ENCODE results near the gene CALN1.

Gene CALN1

DNA sequence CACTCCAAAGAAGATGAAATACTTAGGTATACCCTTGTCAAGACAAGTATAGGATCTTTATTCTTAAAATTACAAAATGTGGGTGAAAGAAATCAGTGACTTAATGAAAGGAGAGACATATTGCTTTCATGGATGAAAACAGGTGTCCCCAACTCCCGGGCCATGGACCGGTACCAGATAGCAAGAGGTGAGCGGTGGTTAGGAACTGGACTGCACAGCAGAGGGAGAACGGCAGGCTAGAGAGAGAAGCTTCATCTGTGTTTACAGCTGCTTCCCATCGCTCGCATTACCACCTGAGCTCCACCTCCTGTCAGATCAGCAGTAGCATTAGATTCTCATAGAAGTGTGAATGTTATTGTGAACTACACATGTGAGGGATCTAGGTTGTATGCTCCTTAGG lies 408.9 kb downstream of the CALN1 start:
- no peak for DNase-seq (ENCODE audit: low read depth)
- H3K4me3 ChIP-seq (ENCODE audit: low read depth, low read length) = no peak overlapping the region
- TF ChIP-seq, protein P1, sequence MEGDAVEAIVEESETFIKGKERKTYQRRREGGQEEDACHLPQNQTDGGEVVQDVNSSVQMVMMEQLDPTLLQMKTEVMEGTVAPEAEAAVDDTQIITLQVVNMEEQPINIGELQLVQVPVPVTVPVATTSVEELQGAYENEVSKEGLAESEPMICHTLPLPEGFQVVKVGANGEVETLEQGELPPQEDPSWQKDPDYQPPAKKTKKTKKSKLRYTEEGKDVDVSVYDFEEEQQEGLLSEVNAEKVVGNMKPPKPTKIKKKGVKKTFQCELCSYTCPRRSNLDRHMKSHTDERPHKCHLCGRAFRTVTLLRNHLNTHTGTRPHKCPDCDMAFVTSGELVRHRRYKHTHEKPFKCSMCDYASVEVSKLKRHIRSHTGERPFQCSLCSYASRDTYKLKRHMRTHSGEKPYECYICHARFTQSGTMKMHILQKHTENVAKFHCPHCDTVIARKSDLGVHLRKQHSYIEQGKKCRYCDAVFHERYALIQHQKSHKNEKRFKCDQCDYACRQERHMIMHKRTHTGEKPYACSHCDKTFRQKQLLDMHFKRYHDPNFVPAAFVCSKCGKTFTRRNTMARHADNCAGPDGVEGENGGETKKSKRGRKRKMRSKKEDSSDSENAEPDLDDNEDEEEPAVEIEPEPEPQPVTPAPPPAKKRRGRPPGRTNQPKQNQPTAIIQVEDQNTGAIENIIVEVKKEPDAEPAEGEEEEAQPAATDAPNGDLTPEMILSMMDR (IDR thresholded peaks at IDR 0.05; ENCODE audit: low read depth, low read length, missing control alignments) = no peak

DNA sequence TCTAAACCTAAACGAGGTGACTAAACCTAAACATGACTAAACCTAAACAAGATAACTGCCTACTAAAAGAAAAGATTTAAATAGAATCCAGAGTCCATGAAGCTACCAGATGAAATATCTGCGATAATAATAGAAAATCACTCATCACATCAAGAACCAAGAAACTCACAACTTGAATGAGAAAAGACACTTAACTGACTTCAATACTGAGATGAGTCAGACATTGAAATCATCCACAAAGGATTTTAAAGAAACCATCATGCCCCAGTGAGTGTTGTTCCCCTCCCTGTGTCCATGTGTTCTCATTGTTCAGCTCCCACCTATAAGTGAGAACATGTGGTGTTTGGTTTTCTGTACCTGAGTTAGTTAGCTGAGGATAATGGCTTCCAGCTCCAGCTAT lies 416.0 kb downstream of the CALN1 start:
- no peak overlapping the region for H3K4me3 ChIP-seq (ENCODE audit: low read depth, low read length)
- TF ChIP-seq, protein P1 (IDR thresholded peaks at IDR 0.05; ENCODE audit: low read depth, low read length, missing control alignments) = no peak
- DNase-seq (ENCODE audit: low read depth) = no peak

DNA sequence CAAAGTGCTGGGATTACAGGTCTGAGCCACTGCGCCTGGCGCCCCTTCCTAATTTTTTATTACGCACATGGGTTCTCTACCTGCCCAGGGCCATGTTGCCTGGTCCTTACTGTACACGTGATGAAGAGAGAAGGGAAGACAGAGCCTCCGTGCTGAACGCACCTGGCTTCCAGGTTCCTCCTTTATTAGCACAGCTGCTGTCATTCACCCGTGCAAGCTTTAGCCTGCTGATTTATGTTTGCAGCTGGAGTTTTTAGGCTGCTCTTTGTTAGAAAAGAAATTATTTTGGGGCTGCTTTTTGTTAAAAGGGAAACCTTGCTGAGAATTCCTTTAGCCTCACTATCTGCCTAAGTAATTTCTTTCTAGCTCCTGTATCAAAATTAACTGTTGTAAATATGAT lies 417.0 kb downstream of the CALN1 start:
- TF ChIP-seq, protein P1 (IDR thresholded peaks at IDR 0.05; ENCODE audit: low read depth, low read length, missing control alignments) = no peak
- no peak overlapping the region for H3K4me3 ChIP-seq (ENCODE audit: low read depth, low read length)
- DNase-seq (ENCODE audit: low read depth) = no peak

DNA sequence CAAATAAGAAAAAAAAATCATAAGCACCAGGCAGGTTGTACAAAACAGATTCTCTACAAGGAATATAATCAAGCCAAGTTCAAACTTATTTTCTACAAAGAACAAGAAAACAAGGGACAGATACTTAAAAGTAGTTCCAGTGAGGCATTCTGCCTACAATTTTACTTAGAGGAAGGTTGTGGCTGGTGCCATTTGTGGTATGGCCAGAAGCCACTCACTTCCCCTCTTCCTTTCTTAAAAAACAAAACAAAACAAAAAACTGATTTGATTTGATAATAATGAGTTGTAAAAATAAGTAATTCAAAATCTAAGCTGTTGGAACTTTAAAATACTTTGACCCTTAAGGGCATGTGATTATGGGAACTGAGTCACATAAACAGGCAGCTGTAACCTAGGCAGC lies 420.6 kb downstream of the CALN1 start:
- H3K4me3 ChIP-seq (ENCODE audit: low read depth, low read length) = no peak overlapping the region
- TF ChIP-seq, protein P1 (IDR thresholded peaks at IDR 0.05; ENCODE audit: low read depth, low read length, missing control alignments) = no peak
- DNase-seq (ENCODE audit: low read depth) = no peak

DNA sequence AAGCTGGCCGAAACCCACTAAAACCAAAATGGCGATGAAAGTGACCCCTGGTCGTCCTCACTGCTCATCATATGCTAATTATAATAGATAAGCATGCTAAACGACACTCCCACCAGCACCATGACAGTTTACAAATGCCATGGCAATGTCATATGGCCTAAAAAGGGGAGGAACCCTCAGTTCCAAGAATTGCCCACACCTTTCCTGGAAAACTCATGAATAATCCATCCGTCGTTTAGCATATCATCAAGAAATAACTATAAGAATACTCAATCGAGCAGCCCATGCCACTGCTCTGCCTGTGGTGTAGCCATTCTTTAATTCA lies 422.0 kb downstream of the CALN1 start:
- H3K4me3 ChIP-seq (ENCODE audit: low read depth, low read length) = no peak overlapping the region
- DNase-seq (ENCODE audit: low read depth) = no peak
- TF ChIP-seq, protein P1 (IDR thresholded peaks at IDR 0.05; ENCODE audit: low read depth, low read length, missing control alignments) = no peak

DNA sequence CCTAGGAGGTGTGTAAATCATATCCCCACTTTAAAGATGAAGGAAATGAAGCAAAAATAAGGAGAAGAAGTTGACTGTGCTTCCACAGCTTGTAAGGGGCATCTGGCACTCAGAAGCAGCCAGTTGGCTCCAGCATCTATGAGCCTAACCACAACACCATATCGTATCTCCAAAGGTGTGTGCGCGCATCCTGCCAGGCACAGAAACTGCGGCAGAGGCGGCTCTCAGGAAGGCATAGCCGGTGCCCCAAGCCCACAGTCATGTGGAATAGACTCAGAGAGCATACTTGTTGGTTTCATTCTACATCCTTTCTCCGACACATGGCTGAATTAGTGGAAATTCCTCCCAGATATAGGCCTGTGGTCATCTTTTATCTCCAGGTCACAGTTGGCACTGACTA lies 423.9 kb downstream of the CALN1 start:
- no peak overlapping the region for H3K4me3 ChIP-seq (ENCODE audit: low read depth, low read length)
- DNase-seq (ENCODE audit: low read depth) = no peak
- TF ChIP-seq, protein P1 (IDR thresholded peaks at IDR 0.05; ENCODE audit: low read depth, low read length, missing control alignments) = no peak

DNA sequence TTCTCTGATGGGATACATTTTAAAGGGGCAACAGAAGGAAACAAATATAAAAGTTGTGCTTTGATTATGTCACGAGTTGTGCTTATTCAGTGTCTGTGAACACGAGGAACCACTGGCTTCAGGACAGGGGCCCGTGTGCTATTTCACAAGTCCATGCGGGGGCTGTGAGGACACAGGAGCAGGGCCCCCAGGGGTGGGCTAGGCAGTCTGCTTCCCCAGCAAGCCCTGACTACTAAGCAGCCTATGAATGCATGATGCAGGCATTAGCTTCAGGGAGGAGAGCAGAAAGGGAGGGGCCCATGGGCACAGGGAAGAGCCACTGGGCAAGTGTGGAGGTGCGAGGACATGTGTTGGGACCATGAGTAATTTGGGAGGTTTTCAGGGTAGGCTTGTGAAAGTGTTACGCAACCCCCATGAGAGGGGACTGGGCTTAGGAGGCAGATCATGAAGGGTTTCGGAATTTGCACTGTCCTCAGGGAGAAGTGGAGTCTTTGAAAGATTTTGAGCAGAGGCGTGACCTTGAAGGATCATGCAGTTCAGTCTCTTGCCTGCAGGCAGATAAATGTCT lies 424.9 kb downstream of the CALN1 start:
- no peak overlapping the region for H3K4me3 ChIP-seq (ENCODE audit: low read depth, low read length)
- TF ChIP-seq, protein P1 (IDR thresholded peaks at IDR 0.05; ENCODE audit: low read depth, low read length, missing control alignments) = no peak
- DNase-seq (ENCODE audit: low read depth) = no peak
